Measurements from ENCODE around the gene SMYD3. TPM values are rescaled to one million over a fixed set of nuclear protein-coding genes. Genes with fewer than 3 reads are reported as not detected.

The SMYD3 gene
- total and polyA plus RNA-seq, 10 of the 15 experiments (the other 5 are each of a cell fraction or from before 2014, with no cell fraction given): 18.3 to 54.0 (median 24.8) TPM

DNA sequence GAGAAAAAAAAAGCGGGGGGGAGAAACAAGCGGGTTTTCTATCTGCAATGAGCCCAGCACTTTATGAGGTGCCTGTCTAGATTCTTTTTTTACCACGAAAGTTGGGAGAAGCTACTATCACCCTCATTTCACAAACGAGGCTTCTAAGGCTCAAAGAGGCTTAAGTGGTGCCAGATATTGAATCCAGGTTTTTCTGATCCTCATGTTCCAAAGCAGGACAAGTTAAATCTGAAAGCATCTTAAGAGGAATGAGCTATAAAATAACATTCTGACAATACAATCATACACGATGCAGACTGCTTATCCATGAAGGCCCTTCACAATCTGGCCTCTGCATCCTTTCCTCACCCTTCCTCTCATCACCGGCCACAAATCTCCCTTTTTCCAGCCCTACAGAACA, 549.1 kb downstream of the SMYD3 start:
- ChIA-PET POLR2A (interaction anchor here (0.8 to 3.7 kb wide), 3 partner anchors 15 to 28 kb away, joined by 3 to 10 read pairs (median 3); no protein-coding TSS in a partner anchor), CTCF (interaction anchor here (0.6 to 3.1 kb wide), 6 partner anchors 15 to 609 kb away, joined by 3 to 12 read pairs (median 5); no protein-coding TSS in a partner anchor), RAD21 (ENCODE audit: unreplicated experiment) (interaction anchor here (1.0 to 1.6 kb wide), 2 partner anchors 25 to 54 kb away, joined by 3 to 6 read pairs; no protein-coding TSS in a partner anchor), SMC1A (ENCODE audit: uncharacterized antibody, unreplicated experiment) (interaction anchor here (0.7 to 5.4 kb wide), 10 partner anchors 10 to 488 kb away, joined by 3 to 29 read pairs (median 4); no protein-coding TSS in a partner anchor)
- H3K9ac ChIP-seq (ENCODE audit: control insufficient read depth, insufficient read depth, low read length): no peak overlapping the region
- intact Hi-C loops (cut with micrococcal nuclease; ENCODE audit: unreplicated experiment) (no loop called here), in situ Hi-C loops (cut with MboI) (no loop called here)
- H3K4me3 ChIP-seq: no peak overlapping the region
- no peak for ATAC-seq
- H2AFZ ChIP-seq (ENCODE audit: control insufficient read depth, low read depth, low read length): no peak overlapping the region
- FAIRE-seq: no peak
- H3K36me3 ChIP-seq (ENCODE audit: control insufficient read depth in 2 of 2, insufficient read depth in 2 of 2, low read length in 1 of 2): no peaks in the 10 kb centered on the region
- no peaks in the 10 kb centered on the region for H4K20me1 ChIP-seq (ENCODE audit: control insufficient read depth, insufficient read depth)
- TF ChIP-seq RB1 (IDR thresholded peaks at IDR 0.05; ENCODE audit: borderline replicate concordance) (no peak), POU2F2 (IDR thresholded peaks at IDR 0.05; ENCODE audit: borderline replicate concordance, low read depth, low read length) (no peak), PAX5 (IDR thresholded peaks at IDR 0.05; ENCODE audit: borderline replicate concordance, low read depth, low read length) (no peak), GABPA (IDR thresholded peaks at IDR 0.05; ENCODE audit: low read depth) (no peak), MYB (IDR thresholded peaks at IDR 0.05; ENCODE audit: borderline replicate concordance, low read depth, low read length) (no peak), SIN3A (IDR thresholded peaks at IDR 0.05; ENCODE audit: low read depth, low read length) (no peak), SIX5 (IDR thresholded peaks at IDR 0.05; ENCODE audit: low read depth, low read length, severe bottlenecking) (no peak), IRF4 (IDR thresholded peaks at IDR 0.05; ENCODE audit: low read depth, low read length) (no peak), HDAC2 (IDR thresholded peaks at IDR 0.05) (no peak), EP300 (IDR thresholded peaks at IDR 0.05; ENCODE audit: borderline replicate concordance in 1 of 2, control insufficient read depth in 1 of 2, low read depth in 2 of 2, low read length in 2 of 2) (no peak), ZBED1 (IDR thresholded peaks at IDR 0.05; ENCODE audit: borderline replicate concordance) (no peak), ATF7 (IDR thresholded peaks at IDR 0.05; ENCODE audit: low read depth) (no peak), SMAD1 (IDR thresholded peaks at IDR 0.05; ENCODE audit: low read depth, partially characterized antibody) (no peak), MXI1 (IDR thresholded peaks at IDR 0.05; ENCODE audit: low read depth, low read length) (no peak)
- TF ChIP-seq, protein P1, sequence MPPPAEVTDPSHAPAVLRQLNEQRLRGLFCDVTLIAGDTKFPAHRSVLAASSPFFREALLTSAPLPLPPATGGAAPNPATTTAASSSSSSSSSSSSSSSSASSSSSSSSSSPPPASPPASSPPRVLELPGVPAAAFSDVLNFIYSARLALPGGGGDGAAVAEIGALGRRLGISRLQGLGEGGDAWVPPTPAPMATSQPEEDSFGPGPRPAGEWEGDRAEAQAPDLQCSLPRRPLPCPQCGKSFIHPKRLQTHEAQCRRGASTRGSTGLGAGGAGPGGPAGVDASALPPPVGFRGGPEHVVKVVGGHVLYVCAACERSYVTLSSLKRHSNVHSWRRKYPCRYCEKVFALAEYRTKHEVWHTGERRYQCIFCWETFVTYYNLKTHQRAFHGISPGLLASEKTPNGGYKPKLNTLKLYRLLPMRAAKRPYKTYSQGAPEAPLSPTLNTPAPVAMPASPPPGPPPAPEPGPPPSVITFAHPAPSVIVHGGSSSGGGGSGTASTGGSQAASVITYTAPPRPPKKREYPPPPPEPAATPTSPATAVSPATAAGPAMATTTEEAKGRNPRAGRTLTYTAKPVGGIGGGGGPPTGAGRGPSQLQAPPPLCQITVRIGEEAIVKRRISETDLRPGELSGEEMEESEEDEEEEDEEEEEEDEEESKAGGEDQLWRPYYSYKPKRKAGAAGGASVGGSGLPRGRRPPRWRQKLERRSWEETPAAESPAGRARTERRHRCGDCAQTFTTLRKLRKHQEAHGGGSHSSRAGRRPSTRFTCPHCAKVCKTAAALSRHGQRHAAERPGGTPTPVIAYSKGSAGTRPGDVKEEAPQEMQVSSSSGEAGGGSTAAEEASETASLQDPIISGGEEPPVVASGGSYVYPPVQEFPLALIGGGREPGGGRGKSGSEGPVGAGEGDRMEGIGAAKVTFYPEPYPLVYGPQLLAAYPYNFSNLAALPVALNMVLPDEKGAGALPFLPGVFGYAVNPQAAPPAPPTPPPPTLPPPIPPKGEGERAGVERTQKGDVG (CRISPR knock-in tag; IDR thresholded peaks at IDR 0.05): no peak
- TF ChIP-seq, protein P2, sequence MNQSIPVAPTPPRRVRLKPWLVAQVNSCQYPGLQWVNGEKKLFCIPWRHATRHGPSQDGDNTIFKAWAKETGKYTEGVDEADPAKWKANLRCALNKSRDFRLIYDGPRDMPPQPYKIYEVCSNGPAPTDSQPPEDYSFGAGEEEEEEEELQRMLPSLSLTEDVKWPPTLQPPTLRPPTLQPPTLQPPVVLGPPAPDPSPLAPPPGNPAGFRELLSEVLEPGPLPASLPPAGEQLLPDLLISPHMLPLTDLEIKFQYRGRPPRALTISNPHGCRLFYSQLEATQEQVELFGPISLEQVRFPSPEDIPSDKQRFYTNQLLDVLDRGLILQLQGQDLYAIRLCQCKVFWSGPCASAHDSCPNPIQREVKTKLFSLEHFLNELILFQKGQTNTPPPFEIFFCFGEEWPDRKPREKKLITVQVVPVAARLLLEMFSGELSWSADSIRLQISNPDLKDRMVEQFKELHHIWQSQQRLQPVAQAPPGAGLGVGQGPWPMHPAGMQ (IDR thresholded peaks at IDR 0.05; ENCODE audit: borderline replicate concordance): no peak
- TF ChIP-seq, protein P3, sequence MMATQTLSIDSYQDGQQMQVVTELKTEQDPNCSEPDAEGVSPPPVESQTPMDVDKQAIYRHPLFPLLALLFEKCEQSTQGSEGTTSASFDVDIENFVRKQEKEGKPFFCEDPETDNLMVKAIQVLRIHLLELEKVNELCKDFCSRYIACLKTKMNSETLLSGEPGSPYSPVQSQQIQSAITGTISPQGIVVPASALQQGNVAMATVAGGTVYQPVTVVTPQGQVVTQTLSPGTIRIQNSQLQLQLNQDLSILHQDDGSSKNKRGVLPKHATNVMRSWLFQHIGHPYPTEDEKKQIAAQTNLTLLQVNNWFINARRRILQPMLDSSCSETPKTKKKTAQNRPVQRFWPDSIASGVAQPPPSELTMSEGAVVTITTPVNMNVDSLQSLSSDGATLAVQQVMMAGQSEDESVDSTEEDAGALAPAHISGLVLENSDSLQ (IDR thresholded peaks at IDR 0.05): no peak
- BruUV-seq (replicated peaks): no TSS peak
- no peak for DNase-seq (ENCODE audit: low read depth, low spot score)
- H3K9me3 ChIP-seq (replicated peaks; ENCODE audit: control insufficient read depth, insufficient read depth, low read length): no peaks in the 10 kb centered on the region
- H3K27me3 ChIP-seq (replicated peaks in 1 of 2; ENCODE audit: control insufficient read depth in 2 of 2, insufficient read depth in 2 of 2, low read length in 1 of 2): no peaks in the 10 kb centered on the region
- H3K27ac ChIP-seq (ENCODE audit: control insufficient read depth, insufficient read depth): no peak overlapping the region
- WGBS (ENCODE audit: insufficient coverage, insufficient replicate concordance, low lambda C conversion rate, missing lambda C conversion rate): 61% methylated on average over 6 of the region's 6 CpGs
- H3K4me1 ChIP-seq (ENCODE audit: control insufficient read depth, insufficient read depth, low read length): peaks cover 9% of the 10 kb centered on the region
- no peaks in the 10 kb centered on the region for H3K79me2 ChIP-seq (ENCODE audit: control insufficient read depth, insufficient read depth, low read length)
- H3K4me2 ChIP-seq (ENCODE audit: control insufficient read depth, insufficient read depth): no peak overlapping the region
